GM12878 (cell line): Measurements from ENCODE around the gene PUS7L. TPM values are rescaled to one million over a fixed set of nuclear protein-coding genes. Genes with fewer than 3 reads are reported as not detected.

Experiments used
- ATAC-seq: fragments of 200-7000 bp; cut with Tn5 transposase; 3 replicates; pipeline ENCODE4 v1.9.1; 2020; ENCODE audit warnings: mild to moderate bottlenecking, moderate library complexity
- BruUV-seq: library from RNA; stranded (reverse); fragments of 400-500 nt; replicated peaks from 2 replicates; lab custom pipeline; 2021; lab: Mats Ljungman, UMichigan
- CTCF ChIA-PET: fragments of 300-600 bp; sonication (Branson Sonifier 250); formaldehyde crosslinking; extraction: SDS; loops from one replicate; lab custom pipeline; 2021; ENCODE audit warnings: inconsistent platforms; lab: Yijun Ruan, JAX
- POLR2A ChIA-PET: fragments of 350-600 bp; formaldehyde crosslinking; extraction: SDS; loops from one replicate; lab custom pipeline; 2021; ENCODE audit warnings: inconsistent platforms; lab: Charles Lee
- RAD21 ChIA-PET: fragments of 300-600 bp; sonication (Branson Sonifier 250); formaldehyde crosslinking; loops from one replicate; lab custom pipeline; 2023; ENCODE audit warnings: antibody characterized with exemption; ENCODE audit not compliant: unreplicated experiment; lab: Charles Lee
- SMC1A ChIA-PET: fragments of 300-600 bp; sonication (Branson Sonifier 250); formaldehyde crosslinking; loops from one replicate; lab custom pipeline; 2023; ENCODE audit not compliant: unreplicated experiment, uncharacterized antibody; lab: Charles Lee
- DNase-seq: peaks from one replicate; pipeline ENCODE4 v3.0.0-alpha.2; 2011; ENCODE audit warnings: low read depth, low spot score
- FAIRE-seq: peaks from 3 replicates; lab custom pipeline; 2011; peaks lifted over from hg19 to GRCh38; lab: Jason Lieb, UNC
- H2AFZ ChIP-seq: 2 replicates; pipeline ENCODE4 v1.6.0; 2011; ENCODE audit warnings: low read depth, low read length, control low read depth; ENCODE audit not compliant: control insufficient read depth
- H3K27ac ChIP-seq: 2 replicates; pipeline ENCODE4 v1.5.1; 2011; ENCODE audit warnings: control low read depth; ENCODE audit not compliant: control insufficient read depth, insufficient read depth
- H3K27me3 ChIP-seq, 2 experiments: replicated peaks in 1 of 2; 2 replicates each; pipeline versions ENCODE4 v1.6.0 to v1.6.1; 2011; ENCODE audit warnings: low read length in 1 of 2; ENCODE audit not compliant: control insufficient read depth in 2 of 2, insufficient read depth in 2 of 2
- H3K36me3 ChIP-seq, 2 experiments: 2 replicates each; pipeline ENCODE4 v1.5.1; 2011; ENCODE audit warnings: low read length in 1 of 2; ENCODE audit not compliant: control insufficient read depth in 2 of 2, insufficient read depth in 2 of 2
- H3K4me1 ChIP-seq: 2 replicates; pipeline ENCODE4 v1.6.1; 2011; ENCODE audit warnings: mild to moderate bottlenecking, low read length, moderate library complexity, mixed read lengths; ENCODE audit not compliant: control insufficient read depth, insufficient read depth
- H3K4me2 ChIP-seq: 2 replicates; pipeline ENCODE4 v1.6.0; 2011; ENCODE audit warnings: control low read depth; ENCODE audit not compliant: control insufficient read depth, insufficient read depth
- H3K4me3 ChIP-seq: fragments of 200-600 bp; sonication (generic); 2 replicates; pipeline ENCODE4 v1.5.1; 2016
- H3K79me2 ChIP-seq: 2 replicates; pipeline ENCODE4 v1.6.0; 2011; ENCODE audit warnings: low read length; ENCODE audit not compliant: control insufficient read depth, insufficient read depth
- H3K9ac ChIP-seq: 2 replicates; pipeline ENCODE4 v1.8.0; 2011; ENCODE audit warnings: low read length, control low read depth, mixed read lengths; ENCODE audit not compliant: control insufficient read depth, insufficient read depth
- H3K9me3 ChIP-seq: replicated peaks from 3 replicates; pipeline ENCODE4 v1.5.1; 2011; ENCODE audit warnings: mild to moderate bottlenecking, low read length; ENCODE audit not compliant: control insufficient read depth, insufficient read depth
- H4K20me1 ChIP-seq: 2 replicates; pipeline ENCODE4 v1.6.0; 2011; ENCODE audit not compliant: control insufficient read depth, insufficient read depth
- POLR2AphosphoS5 ChIP-seq: IDR thresholded peaks from 2 replicates; pipeline ENCODE4 v1.6.1; 2011; ENCODE audit warnings: mild to moderate bottlenecking, low read length, inconsistent platforms
- POU2F2 ChIP-seq: IDR thresholded peaks from 3 replicates; pipeline ENCODE4 v1.6.1; 2011; ENCODE audit warnings: low read depth, mild to moderate bottlenecking, low read length, borderline replicate concordance
- RAD51 ChIP-seq: fragments of 450-650 bp; IDR thresholded peaks from 2 replicates; pipeline ENCODE4 v1.6.1; 2016; ENCODE audit warnings: moderate library complexity, mild to moderate bottlenecking, inconsistent platforms
- RFX5 ChIP-seq: IDR thresholded peaks from 2 replicates; pipeline ENCODE4 v1.6.1; 2011; ENCODE audit warnings: low read depth, low read length, improper control_type of control experiment
- SREBF2 ChIP-seq: IDR thresholded peaks from 2 replicates; pipeline ENCODE4 v1.6.1; 2012; ENCODE audit warnings: mild to moderate bottlenecking, low read length
- SRF ChIP-seq, 2 experiments: IDR thresholded peaks; 2 replicates each; pipeline ENCODE4 v1.6.1; 2011; ENCODE audit warnings: low read depth in 2 of 2, low read length in 2 of 2, mild to moderate bottlenecking in 1 of 2, moderate library complexity in 1 of 2
- TAF1 ChIP-seq: IDR thresholded peaks from 2 replicates; pipeline ENCODE4 v1.6.1; 2011; ENCODE audit warnings: mild to moderate bottlenecking, low read depth, low read length, borderline replicate concordance
- WGBS: methylation state at CpG from one replicate; pipeline ENCODE4 v1.1.6; 2016; ENCODE audit warnings: low lambda C conversion rate; ENCODE audit not compliant: insufficient replicate concordance, insufficient coverage; ENCODE audit errors: missing lambda C conversion rate; 5-methylcytosine and 5-hydroxymethylcytosine counted together
- in situ Hi-C: fragments of 300-500 bp; cut with MboI; formaldehyde crosslinking; loops from 9 replicates; pipeline ENCODE4 v1.14.3; 2018; ENCODE audit warnings: mixed read lengths
- intact Hi-C: fragments of 100-400 bp; cut with micrococcal nuclease; formaldehyde crosslinking; loops from one replicate; pipeline ENCODE4 v1.14.2; 2022; ENCODE audit not compliant: unreplicated experiment
- polyA plus RNA-seq, 11 experiments: library from polyadenylated mRNA; depleted of rRNA in 4 of 11; unstranded in 6 of 11; stranded (reverse) in 5 of 11; fragments of >200 nt; fragmentation: Nextera tagmentation in 4 of 11; fragmentation: Illumina TruSeq in 1 of 11; extraction: Ambion mirVana in 4 of 11; extraction: Trizol in 1 of 11; gene quantifications; 1 replicate in 1 of 11; 2 replicates in 10 of 11; pipeline versions ENCODE4 v1.2.1 to v1.2.3, GENCODE V29; 2011 to 2016; ENCODE audit warnings: inconsistent platforms in 2 of 11, missing spikeins in 2 of 11, low read depth in 1 of 11
- total RNA-seq, 4 experiments: library from RNA; depleted of rRNA in 3 of 4; stranded (reverse); fragments of >200 nt in 3 of 4; fragmentation: Illumina TruSeq in 1 of 4; extraction: Trizol in 1 of 4; gene quantifications; 2 replicates each; pipeline versions ENCODE4 v1.2.1 to v1.2.3, GENCODE V29; 2013 to 2021
- TF ChIP-seq, protein P1 (sequence below): fragments of 450-650 bp; IDR thresholded peaks from 2 replicates; pipeline ENCODE4 v1.6.1; 2017; ENCODE audit warnings: mild to moderate bottlenecking
- TF ChIP-seq, protein P2 (sequence below): IDR thresholded peaks from 2 replicates; pipeline ENCODE4 v1.6.1; 2012; ENCODE audit warnings: low read depth, low read length, improper control_type of control experiment
- TF ChIP-seq, protein P3 (sequence below): IDR thresholded peaks from 2 replicates; pipeline ENCODE4 v1.6.1; 2012; ENCODE audit warnings: mild to moderate bottlenecking, low read depth, low read length
- TF ChIP-seq, protein P4 (sequence below): fragments of 450-650 bp; IDR thresholded peaks from 2 replicates; pipeline ENCODE4 v1.6.1; 2016; ENCODE audit warnings: mild to moderate bottlenecking

The PUS7L gene
- total and polyA plus RNA-seq, 10 of the 15 experiments (the other 5 are each of a cell fraction or from before 2014, with no cell fraction given): 7.2 to 42.1 (median 19.6) TPM

DNA sequence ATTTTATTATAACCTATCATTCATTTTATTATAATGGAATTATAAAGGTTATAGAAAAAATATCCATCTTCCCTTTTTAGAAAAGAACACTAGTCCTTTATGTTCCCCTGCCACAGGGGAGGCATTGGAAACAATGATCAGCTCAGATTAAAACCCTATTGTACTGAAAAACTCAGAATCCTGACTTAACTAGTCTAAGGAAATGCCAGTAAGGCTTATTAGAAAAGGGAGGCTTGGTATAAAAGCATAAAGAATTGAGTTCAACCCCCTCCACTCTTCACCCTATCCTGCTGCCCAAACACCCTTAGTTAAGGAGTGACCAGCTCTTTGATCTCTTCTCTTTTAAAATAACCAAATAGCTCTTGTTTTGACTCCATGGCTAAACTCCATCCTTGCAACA is 36.0 kb downstream of the PUS7L start:
- ChIA-PET SMC1A (no interaction called here), CTCF (interaction anchor here (0.6 to 0.9 kb wide), 2 partner anchors 16 to 268 kb away, joined by 3 read pairs; no protein-coding TSS in a partner anchor), POLR2A (no interaction called here), RAD21 (no interaction called here)
- H3K4me2 ChIP-seq: no peak overlapping the region
- intact Hi-C loops: loop anchor here (10.0 kb wide), 1 partner anchor 218 kb away; no protein-coding TSS in a partner anchor
- FAIRE-seq (no peak), DNase-seq (no peak), ATAC-seq (no peak)
- no peaks in the 10 kb centered on the region for H3K27me3 ChIP-seq
- no peak overlapping the region for H3K9ac ChIP-seq
- H3K27ac ChIP-seq: no peak overlapping the region
- TF ChIP-seq, protein P1, sequence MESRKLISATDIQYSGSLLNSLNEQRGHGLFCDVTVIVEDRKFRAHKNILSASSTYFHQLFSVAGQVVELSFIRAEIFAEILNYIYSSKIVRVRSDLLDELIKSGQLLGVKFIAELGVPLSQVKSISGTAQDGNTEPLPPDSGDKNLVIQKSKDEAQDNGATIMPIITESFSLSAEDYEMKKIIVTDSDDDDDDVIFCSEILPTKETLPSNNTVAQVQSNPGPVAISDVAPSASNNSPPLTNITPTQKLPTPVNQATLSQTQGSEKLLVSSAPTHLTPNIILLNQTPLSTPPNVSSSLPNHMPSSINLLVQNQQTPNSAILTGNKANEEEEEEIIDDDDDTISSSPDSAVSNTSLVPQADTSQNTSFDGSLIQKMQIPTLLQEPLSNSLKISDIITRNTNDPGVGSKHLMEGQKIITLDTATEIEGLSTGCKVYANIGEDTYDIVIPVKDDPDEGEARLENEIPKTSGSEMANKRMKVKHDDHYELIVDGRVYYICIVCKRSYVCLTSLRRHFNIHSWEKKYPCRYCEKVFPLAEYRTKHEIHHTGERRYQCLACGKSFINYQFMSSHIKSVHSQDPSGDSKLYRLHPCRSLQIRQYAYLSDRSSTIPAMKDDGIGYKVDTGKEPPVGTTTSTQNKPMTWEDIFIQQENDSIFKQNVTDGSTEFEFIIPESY: no peak
- TF ChIP-seq SREBF2: no peak
- no peak for TF ChIP-seq RFX5
- TF ChIP-seq TAF1: no peak
- TF ChIP-seq SRF (IDR thresholded peaks at IDR 0.05; ENCODE audit: low read depth in 2 of 2, low read length in 2 of 2): no peak
- H2AFZ ChIP-seq: no peak overlapping the region
- in situ Hi-C loops: no loop called here
- BruUV-seq: no TSS peak
- H3K4me3 ChIP-seq: no peak overlapping the region
- no peaks in the 10 kb centered on the region for H3K9me3 ChIP-seq
- H3K4me1 ChIP-seq: no peaks in the 10 kb centered on the region
- H3K79me2 ChIP-seq: no peaks in the 10 kb centered on the region
- H4K20me1 ChIP-seq: no peaks in the 10 kb centered on the region
- H3K36me3 ChIP-seq: no peaks in the 10 kb centered on the region; a peak in 1 of 4 replicates

DNA sequence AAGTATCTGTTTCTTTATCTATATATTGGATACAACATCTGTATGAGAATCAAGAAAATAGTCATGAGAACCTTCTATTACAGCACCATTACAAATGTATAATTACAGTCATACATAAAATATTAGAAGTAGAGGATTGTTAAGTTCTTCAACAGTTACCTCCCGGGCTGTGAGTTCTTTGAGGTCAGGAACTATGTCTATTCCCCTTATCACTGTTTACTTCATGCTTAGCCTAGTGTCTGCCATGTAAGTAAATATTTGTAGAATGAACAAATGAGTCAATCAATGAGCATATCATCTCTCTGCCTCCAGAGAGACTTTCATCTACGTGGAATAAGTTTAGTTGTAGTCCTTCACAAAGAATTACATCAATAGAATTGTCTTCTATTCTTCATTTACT is 47.2 kb downstream of the PUS7L start:
- RAD21 ChIA-PET: no interaction called here
- intact Hi-C loops (no loop called here), in situ Hi-C loops (no loop called here)
- POLR2A ChIA-PET: no interaction called here
- WGBS: 11% methylated on average over 2 of the region's 2 CpGs
- no peaks in the 10 kb centered on the region for H3K9me3 ChIP-seq
- no peak for ATAC-seq
- H3K4me2 ChIP-seq: no peak overlapping the region
- DNase-seq: no peak
- H3K4me1 ChIP-seq: no peaks in the 10 kb centered on the region
- no peak for FAIRE-seq
- no peaks in the 10 kb centered on the region for H4K20me1 ChIP-seq
- H3K36me3 ChIP-seq: no peaks in the 10 kb centered on the region
- no TSS peak for BruUV-seq
- H3K27me3 ChIP-seq: no peaks in the 10 kb centered on the region
- H3K4me3 ChIP-seq: no peak overlapping the region
- no peak overlapping the region for H3K27ac ChIP-seq
- no peaks in the 10 kb centered on the region for H3K79me2 ChIP-seq
- no peak overlapping the region for H3K9ac ChIP-seq
- H2AFZ ChIP-seq: no peak overlapping the region
- SMC1A ChIA-PET: no interaction called here
- CTCF ChIA-PET: interaction anchor here (0.5 kb wide), 1 partner anchor 143 kb away, joined by 4 read pairs; no protein-coding TSS in a partner anchor
- TF ChIP-seq POU2F2 (no peak), RFX5 (no peak), POLR2AphosphoS5 (no peak), RAD51 (no peak)
- TF ChIP-seq, protein P2, sequence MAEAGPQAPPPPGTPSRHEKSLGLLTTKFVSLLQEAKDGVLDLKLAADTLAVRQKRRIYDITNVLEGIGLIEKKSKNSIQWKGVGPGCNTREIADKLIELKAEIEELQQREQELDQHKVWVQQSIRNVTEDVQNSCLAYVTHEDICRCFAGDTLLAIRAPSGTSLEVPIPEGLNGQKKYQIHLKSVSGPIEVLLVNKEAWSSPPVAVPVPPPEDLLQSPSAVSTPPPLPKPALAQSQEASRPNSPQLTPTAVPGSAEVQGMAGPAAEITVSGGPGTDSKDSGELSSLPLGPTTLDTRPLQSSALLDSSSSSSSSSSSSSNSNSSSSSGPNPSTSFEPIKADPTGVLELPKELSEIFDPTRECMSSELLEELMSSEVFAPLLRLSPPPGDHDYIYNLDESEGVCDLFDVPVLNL: no peak
- TF ChIP-seq, protein P3, sequence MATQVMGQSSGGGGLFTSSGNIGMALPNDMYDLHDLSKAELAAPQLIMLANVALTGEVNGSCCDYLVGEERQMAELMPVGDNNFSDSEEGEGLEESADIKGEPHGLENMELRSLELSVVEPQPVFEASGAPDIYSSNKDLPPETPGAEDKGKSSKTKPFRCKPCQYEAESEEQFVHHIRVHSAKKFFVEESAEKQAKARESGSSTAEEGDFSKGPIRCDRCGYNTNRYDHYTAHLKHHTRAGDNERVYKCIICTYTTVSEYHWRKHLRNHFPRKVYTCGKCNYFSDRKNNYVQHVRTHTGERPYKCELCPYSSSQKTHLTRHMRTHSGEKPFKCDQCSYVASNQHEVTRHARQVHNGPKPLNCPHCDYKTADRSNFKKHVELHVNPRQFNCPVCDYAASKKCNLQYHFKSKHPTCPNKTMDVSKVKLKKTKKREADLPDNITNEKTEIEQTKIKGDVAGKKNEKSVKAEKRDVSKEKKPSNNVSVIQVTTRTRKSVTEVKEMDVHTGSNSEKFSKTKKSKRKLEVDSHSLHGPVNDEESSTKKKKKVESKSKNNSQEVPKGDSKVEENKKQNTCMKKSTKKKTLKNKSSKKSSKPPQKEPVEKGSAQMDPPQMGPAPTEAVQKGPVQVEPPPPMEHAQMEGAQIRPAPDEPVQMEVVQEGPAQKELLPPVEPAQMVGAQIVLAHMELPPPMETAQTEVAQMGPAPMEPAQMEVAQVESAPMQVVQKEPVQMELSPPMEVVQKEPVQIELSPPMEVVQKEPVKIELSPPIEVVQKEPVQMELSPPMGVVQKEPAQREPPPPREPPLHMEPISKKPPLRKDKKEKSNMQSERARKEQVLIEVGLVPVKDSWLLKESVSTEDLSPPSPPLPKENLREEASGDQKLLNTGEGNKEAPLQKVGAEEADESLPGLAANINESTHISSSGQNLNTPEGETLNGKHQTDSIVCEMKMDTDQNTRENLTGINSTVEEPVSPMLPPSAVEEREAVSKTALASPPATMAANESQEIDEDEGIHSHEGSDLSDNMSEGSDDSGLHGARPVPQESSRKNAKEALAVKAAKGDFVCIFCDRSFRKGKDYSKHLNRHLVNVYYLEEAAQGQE: no peak
- TF ChIP-seq, protein P4, sequence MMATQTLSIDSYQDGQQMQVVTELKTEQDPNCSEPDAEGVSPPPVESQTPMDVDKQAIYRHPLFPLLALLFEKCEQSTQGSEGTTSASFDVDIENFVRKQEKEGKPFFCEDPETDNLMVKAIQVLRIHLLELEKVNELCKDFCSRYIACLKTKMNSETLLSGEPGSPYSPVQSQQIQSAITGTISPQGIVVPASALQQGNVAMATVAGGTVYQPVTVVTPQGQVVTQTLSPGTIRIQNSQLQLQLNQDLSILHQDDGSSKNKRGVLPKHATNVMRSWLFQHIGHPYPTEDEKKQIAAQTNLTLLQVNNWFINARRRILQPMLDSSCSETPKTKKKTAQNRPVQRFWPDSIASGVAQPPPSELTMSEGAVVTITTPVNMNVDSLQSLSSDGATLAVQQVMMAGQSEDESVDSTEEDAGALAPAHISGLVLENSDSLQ: no peak
